Hepatic stellate cell (primary cell): ENCODE results near the gene PPP5C.
"Not testable (repeated sequence)": the region's sequence is repeated elsewhere in the genome, so short reads cannot be mapped to it uniquely, and the experiment has no call there.

Experiments used
- DNase-seq: peaks from one replicate; pipeline ENCODE4 v3.0.0; 2011; ENCODE audit warnings: low spot score

Gene PPP5C

GRCh38 chr19:46410205-46411087 lies 63.6 kb downstream of the PPP5C start:
- no peak for DNase-seq

GRCh38 chr19:46411088-46411924 lies 64.4 kb downstream of the PPP5C start:
- DNase-seq, result no peak

DNA sequence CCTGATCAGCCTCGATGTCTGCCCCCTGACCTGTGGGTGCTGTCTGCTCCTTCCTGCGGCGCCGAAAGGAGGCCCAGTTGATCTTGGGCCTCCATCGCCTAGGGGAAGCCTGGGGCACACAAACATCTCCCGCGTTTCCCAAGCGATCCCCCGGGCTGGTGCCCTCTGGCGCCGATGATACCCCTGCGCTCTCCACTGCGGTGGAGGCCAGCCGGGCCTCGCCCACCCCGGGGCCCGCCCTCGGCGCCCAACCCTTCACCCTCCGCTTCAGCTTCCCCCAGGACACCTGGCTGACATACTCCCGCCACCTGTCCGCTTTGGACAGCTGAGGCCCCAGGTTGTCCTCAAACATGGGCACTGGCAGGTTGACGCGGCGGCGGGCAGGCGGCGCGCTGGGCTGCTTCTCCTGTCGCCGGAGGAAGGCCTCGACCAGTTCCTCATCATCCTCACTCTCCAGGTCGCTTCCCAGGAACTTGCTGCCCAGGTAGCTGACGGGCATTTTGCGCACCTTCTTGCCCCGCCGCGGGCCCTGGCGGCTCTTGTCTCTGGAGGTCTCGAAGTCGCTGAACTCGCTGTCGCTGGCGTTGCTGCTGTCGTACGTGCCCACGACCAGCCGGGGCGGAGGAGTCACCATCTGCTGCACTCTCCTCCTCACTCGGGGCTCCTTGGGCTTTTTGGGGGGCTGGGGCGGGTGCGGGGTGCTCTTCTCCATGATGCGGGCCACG lies 65.2 kb downstream of the PPP5C start:
- no peak for DNase-seq

DNA sequence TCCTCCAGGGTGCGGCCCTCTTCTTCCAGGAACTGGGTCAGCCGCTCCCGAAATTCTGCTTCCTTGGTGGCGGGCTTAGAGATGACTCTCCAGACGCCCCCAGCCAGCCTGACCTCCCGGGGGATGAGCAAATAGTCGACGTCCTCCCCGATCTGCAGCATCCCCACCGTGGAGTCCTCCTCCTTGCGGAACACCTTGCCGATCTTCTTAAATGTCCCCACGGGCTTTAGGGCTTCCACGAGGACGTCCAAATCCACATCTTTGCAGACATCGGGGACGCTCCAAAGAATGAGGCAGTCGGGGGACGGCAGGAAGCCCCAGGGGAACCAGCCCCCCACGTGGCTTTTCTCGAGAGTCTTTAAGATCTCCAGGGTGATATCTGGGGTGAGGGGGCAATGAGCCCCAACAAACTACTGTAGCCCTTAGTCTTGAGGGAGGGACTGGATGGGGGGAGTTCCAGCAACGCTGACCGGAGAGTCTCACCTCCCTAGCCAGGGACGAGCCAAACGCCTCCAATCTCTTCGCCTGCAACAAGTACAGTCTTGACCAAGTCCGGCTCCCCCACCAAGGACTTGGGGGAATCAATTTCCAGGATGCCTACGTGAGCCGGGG lies 65.9 kb downstream of the PPP5C start:
- no peak for DNase-seq

DNA sequence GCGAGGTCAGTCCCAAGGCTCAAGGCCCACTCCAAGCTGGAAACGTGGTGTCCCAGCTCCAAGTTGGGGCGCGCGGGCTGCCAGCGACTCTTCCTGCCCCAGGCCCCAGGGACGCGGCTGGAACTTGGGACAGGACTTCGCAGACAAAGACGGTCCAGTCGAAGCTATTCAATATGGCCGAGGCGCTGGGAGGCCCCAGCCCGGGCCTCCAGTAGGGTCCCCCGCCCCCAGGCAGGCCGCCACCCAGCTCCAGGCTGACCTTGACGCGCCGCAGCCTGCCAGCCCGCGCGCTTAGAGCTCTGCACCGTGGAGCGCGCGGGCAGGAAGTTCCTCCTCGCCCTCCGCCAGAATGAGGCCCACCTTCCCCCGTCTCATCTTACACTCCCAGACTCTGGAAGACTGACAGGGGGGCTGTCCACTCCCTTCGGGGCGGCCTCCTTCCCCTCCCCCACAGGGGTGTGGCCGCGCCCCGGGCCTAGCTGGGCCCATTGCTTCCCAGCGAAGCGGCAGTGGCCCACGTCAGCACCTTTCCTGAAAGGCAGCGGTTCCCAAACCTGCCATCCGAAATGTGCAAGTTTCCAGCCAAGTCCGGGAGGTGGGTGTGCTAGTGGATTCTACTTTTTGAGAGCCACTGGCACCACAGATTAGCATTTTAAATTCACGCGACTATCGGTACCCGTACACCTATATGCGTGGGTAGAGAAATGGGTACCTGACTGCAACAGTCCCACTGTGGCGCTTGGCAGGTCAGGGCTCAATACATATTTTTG lies 66.6 kb downstream of the PPP5C start, which contains the start of gene CCDC8:
CCDC8 (minus strand) TSS at position 303 of the 770 bp plus-strand sequence. CDS start 754 bp downstream, outside the sequence.
- peak; percentile 40 for DNase-seq

- not testable (repeated sequence) for DNase-seq
Observed at GRCh38 chr19:46414899-46415298, 68.0 kb downstream of the PPP5C start.

- peak; percentile 66 for DNase-seq
Observed at GRCh38 chr19:46415804-46416709, 69.2 kb downstream of the PPP5C start.

DNA sequence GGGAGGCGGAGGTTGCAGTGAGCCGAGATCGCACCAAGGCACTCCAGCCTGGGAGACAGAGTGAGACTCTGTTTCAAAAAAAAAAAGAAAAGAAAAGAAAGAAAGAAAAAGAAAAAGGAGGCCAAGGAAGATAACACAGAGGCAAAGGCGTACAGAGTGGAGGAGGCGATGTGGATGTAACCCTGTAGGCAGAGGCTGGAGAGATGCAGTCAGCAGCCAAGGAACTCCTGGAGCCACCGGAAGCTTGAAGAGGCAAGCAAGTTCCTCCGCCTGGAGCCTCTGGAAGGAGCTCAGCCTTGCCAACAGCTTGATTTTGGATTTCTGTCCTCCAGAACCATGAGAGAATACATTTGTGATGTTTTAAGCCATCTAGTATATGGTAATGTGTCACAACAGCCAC lies 73.2 kb downstream of the PPP5C start:
- no peak for DNase-seq

DNA sequence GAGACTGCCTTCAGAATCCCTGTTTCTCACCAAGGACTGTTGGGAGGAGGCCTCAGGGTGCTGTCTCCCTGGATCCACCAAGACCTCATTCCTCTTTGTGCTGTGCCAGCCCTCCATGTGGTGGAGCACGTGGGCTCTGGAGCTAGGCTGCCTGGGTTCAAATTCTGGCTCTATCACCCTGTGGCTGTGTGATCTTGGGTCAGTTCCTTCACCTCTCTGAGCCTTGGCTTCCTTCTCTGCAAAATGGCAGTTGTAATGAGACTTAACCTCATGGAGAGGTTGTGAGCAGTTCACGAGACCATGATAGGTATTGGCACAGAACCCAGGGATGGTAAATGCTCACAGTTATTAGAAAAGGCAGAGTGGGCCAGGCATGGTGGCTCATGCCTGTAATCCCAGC lies 75.5 kb downstream of the PPP5C start:
- no peak for DNase-seq

GRCh38 chr19:46423188-46423587 lies 76.3 kb downstream of the PPP5C start:
- DNase-seq, result no peak

DNA sequence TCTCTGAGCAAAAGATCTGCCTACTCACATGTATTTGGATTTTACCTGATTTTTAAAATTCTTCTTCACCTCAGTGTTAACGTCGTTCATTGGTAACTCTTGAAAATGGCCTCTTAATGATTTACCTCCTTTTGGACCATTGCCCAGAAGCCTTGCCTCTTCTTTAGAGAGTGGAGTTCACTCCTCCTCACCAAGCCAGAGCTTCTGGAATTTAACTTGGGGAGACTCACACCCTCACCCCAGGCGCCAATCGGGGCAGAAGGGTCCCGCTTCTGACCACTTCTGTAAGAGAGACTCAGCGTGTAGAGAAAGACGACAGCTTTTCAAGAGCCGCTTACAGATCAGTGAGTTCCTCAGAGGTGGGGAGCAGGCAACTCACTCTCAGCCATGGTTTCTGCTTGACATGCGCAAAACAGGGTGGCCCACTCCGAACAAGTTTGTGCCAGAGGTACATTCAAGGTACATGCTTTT lies 79.2 kb downstream of the PPP5C start:
- DNase-seq, result no peak

DNA sequence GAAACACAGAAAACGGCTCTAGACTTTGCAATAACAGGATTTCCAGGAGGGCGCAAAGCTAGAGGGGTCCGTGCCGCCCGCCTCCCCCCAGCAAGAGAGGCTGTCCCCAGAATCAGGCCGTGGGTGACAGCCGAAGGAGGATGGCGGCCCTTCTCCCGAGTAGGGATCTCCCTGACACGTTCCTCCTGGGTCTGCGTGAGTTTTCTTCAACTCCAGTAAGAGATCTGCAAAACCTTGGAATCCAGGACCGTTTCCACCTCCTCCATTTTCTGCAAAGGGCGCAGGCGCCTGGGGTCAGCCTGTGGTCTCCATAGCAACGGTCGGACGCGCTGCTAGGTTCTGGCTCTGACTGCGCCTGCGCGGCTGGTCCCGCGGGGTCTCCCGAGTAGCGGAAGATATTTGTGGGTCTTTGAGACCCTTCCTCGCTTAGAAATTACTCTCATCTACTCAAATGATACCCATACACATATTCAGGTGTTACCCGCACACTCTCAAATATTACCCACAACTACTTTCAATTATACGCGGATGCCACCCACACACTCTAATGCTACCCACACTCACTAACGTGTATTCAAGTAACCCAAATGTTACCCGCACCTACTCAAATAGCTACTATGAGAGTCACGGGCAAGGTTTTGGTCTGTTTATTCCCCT lies 79.7 kb downstream of the PPP5C start:
- DNase-seq, result peak; percentile 63

GRCh38 chr19:46427518-46428045 lies 80.7 kb downstream of the PPP5C start:
- no peak for DNase-seq

- DNase-seq, result peak; percentile 48
Observed at GRCh38 chr19:46428239-46429135, 81.6 kb downstream of the PPP5C start, which contains the start of gene PNMA8C. Gene PNMA8C, minus strand, starts transcription at chr19:46428936. Its CDS starts 577 bp downstream, at chr19:46428359.

GRCh38 chr19:46429999-46430398 lies 83.1 kb downstream of the PPP5C start:
- DNase-seq, result no peak

- DNase-seq, result no peak
Observed at GRCh38 chr19:46431824-46432223, 84.9 kb downstream of the PPP5C start.

DNA sequence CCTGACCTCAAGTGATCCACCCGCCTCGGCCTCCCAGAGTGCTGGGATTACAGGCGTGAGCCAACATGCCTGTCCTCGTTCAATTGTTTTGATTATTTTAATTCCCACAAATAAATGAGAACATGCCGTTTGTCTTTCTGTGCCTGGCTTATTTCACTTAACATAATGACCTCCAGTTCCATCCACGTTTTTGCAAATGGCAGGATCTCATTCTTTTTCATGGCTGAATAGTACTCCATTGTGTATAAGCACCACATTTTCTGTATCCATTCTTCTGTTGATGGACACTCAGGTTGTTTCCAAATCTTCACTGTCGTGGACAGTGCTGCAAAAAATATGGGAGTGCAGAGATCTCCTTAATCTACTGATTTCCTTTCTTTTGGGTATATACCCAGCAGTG lies 86.6 kb downstream of the PPP5C start:
- DNase-seq, result not testable (repeated sequence)

- no peak for DNase-seq
Observed at GRCh38 chr19:46435009-46435408, 88.1 kb downstream of the PPP5C start.
